ENCODE data around the gene ROBO4.

ROBO4 gene

DNA sequence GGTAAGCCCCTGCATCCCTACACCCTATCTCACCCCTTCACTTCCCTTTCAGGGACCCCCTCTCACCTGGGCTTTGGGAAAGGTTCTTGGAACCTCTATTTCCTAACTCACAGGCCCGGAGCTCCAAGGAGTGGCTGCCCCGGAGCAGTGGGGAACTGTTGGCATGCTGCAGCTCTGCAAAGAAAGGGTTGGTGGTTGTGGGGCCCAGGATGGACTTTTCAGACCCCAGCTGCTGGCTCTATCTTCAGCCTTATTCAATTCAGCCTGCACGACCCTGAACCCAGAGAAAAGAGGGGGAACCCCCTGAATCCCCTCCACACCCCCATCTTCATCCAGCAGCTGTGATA, 10.0 kb downstream of the ROBO4 start:
- no peak for DNase-seq

DNA sequence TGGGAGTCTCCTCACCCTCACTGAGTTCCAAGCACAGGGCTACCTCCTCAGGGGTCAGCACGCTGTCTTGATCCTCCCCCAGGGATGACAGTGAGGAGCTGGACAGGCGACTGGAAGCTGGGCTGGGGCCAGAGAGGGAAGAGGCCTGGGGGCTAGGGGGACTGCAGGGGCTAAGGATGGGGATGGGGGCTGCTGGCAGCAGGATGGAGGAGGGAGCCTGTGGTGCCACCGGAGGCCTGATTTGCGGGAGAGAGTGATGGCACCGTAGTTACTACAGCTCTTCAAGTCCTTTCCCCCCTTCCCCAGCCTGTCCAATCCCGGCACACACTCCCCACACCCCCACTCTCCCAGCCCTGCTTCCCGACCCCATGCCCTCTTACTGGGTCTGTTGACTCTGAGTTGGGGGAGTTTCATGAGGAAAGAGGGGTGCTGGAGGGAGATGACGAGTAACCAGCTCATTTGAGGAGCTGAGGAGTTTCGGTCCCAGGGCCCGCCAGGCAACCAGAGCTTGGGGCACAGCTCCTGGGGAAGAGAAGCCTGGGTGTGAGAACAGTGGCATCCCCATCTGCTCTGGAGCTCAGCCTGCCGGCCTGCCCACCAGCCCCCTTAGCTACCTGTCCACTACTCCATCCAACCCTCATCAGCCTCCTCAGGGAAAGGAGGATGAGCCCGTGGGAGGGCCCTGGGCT, 10.5 kb downstream of the ROBO4 start:
- DNase-seq: no peak

DNA sequence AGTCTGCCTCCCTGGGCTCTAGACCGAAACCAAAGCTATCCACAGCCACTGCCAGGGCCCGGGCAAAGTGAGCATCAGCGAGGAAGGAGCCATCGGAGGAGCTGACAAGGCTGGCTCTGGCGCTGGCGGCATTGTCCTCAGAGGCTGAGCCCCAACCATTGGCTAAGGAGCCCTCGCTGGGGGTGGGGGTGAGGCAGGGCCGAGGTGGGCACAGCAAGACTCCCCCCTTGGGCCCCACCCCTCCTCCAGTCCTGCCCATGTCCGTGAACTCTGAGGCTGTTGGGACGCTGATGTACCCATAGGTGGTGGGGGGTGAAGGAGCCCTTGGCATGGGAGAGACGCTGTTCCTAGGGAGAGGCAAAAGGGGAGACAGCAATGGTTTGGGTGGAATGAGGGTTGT, 11.2 kb downstream of the ROBO4 start:
- no peak for DNase-seq

DNA sequence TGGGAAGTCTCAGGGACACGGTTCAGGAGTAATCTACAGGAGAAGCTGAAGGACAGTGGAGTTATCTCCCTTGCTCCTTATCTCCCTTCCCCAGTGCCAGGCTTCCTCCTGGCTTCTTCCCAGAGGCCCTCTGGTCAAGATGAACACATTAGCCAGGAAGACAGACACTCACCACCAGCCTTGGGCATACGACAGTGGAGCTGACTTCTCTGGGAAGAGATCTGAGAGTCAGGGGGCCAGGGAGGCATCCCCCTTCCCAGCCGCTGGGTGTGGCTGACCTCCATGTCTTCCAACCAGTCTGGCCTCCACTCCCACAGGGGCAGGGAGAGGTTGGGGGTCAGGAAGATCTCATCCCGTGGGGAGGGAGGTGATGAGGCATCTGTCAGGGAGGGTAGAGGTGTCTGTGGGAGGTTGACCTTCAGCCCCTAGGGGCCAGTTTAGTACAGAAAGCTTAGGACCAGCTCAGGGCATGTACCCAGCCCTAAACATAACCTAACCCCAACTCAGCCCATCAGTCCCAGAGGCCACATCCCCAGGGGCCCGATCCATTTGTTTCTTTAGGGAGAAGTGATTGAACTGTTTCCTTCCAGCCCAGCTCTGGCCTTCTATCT, 12.7 kb downstream of the ROBO4 start:
- no peak for DNase-seq

DNA sequence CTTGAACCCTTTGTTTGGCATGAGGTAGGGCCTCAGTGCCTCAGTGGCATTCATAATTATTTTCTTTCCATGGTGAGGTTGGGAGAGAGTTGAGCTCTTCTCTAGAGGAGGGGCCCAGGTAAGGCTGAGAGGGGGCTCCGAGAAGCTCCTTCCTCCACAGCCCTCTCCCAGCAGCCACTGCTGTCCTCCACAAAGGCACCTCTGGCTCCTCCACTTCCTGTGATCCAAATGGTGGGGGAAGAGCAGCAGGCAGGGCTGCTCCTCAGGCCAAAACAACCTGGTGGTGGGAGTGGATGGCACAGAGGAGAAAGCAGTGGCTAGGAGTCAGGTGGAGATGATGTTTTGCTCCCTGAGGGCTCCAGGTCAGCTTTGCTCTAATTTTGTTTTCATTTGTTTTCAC, 13.3 kb downstream of the ROBO4 start:
- DNase-seq: no peak

DNA sequence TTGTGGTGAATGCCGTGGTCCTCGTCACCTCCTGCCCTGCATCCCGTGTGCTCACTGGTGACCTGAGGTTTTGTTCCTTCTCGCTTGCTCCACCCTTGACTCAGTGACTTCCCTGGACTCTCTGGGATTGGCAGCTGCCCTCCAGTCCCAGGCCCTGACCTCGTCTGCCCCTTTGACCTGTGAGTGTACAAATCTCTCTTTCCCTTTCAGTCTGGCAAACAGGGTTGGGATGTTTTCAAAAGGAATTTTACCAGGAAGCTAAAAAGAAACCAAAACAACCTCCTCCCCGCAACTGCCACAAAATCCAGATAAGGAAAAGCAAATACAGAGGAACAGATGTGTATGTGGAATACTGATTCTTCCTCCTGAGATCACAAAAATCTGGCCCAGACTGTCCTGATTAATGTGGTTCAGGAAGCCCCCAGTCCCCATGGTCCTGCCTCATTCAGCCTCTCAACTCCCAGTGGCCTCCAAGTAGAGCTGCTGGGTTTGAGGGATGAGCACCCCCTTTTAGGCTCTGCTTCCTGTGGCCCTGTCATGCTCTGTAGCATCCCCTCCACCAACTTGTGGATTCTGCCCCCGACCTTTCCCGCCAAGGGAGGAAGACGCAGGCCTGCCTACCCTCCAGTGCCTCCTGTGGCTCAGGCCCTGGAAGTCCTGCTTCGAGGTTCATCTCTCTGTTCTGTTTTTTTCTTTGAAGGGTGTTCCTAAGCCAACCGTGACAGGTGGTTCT, 15.2 kb downstream of the ROBO4 start:
- no peak for DNase-seq

DNA sequence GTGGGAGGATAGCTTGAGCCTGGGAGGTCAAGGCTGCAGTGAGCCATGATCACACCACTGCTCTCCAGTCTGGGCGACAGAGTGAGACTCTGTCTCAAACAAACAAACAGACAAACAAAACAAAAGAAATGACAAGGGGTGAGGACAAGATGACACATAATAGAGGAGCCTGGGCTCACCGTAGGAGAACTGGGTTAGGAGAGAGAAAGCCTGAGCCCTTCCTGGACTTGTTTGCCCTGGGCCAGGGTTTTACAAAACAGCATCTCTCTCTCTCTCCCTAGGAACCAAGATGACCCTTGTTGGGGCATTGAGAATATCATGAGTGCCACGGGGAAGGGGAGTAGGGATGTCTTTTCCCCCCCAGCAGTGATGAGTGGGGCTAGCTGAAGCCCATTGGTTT, 16.7 kb downstream of the ROBO4 start:
- DNase-seq: no peak

DNA sequence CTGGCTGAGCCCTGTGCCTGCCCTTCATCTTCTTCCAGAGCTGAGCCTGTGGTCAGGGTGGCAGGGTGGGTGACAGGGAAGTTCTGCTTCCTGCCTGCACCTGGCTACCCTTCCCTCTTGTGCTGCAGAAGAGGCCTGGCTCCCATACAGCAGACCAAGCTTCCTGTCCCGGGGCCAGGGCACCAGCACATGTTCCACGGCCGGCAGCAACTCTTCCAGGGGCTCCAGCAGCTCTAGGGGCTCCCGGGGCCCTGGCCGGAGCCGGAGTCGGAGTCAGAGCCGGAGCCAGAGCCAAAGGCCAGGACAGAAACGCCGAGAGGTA, 17.4 kb downstream of the ROBO4 start:
- no peak for DNase-seq

DNA sequence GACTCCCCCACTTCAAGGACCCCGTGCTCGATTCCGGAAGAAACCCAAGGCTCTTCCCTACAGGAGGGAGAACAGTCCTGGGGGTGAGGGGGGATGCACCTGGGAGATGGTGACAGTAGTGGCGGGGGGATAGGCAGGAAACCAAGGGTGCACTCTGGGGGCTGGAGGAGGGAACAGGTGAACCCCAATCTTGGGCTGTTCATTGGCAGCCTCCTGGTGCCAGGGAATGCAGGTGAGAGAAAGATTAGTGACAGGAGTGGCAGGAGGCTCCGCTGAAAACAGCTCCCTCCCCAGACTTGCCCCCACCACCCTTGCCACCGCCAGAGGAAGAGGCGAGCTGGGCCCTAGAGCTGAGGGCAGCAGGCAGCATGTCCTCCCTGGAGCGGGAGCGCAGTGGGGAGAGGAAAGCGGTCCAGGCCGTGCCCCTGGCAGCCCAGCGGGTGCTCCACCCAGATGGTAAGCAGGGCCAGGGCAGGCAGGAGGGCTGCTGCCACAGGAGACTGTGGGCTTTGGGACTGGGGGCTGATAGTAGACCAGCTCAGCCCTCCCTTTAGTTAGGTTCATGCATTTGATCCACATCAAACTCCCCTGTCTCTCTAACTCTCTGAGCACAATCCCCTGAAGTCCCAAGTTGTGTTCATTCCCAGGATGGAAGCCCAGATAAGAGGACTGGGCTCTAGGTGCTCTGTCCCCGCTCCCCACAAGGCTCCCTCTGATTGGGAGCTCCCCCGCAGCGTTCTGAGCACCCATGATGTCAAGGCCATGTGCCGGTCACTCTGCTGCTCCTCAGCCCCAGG, 18.0 kb downstream of the ROBO4 start:
- DNase-seq: no peak

DNA sequence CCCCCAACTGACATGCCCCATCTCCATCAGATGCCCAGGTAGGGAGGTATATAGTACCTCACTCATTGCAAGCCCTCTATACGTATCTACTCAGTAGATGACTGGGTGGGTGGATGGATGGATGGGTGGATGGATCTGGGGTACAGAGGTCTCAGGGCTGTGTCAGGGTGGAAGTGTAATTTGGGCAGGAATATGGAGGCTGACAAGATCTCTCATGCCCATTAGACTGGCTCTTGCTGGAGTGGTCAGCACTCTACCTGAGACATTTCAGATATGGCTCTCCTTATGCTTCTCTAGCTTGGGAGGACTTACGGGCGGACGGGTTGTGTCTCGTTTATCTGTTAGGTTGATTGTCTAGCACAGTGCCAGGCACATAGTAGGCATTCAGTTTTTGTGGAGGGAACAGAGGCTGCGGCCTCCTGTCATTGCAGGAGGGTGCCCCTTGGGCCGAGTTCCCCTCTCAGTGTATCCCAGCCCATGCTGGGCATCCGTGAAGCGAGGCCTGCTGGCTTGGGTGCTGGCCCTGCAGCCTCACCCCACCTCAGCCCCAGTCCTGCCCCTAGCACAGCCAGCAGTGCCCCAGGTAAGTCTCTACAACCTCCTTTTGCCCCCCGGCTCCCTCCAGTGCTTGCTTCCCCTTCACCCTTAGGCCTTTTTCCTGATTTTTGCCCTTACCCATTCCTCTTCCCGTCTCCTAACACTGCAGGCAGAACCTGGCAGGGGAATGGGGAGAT, 18.7 kb downstream of the ROBO4 start:
- no peak for DNase-seq

DNA sequence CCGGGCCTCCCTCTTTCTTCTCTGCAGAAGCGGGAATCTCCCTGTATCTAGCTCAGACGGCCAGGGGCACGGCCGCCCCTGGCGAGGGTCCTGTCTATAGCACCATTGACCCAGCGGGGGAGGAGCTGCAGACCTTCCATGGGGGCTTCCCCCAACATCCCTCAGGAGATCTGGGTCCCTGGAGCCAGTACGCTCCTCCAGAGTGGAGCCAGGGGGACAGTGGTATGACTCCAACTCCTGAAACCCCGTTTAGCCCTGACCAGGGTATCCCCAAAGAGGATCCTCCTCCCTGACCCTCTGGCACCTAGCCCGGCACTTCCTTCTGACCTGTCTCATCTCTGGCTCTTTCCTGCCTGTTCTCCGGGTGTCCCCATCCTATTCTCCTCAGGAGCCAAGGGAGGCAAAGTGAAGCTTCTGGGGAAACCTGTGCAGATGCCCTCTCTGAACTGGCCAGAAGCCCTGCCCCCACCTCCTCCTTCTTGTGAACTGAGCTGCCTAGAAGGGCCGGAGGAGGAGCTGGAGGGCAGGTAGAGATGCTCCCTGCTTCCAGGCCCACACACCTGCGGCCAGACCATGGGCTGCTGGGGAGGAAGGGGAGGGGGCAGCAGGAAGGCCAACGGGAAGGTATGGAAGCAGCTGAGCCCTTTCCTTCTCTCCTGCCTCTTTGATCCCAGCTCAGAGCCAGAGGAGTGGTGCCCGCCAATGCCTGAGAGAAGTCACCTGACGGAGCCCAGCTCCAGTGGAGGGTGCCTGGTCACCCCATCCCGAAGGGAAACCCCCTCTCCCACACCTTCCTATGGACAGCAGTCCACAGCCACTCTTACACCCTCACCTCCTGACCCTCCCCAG, 19.5 kb downstream of the ROBO4 start:
- no peak for DNase-seq

DNA sequence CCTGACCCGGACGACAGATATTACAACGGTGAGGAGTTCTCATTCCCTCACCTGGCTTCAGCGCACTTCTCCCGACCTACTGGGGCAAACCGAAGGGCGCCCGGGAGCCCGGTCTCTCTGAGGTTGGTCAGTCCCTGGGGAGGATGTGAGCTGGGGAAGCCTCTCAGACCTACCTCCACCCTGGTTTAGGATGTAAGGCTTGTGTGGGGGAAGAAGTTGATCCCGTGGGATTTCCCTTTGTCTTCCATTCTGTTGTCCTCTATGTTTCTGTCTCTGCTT, 20.1 kb downstream of the ROBO4 start:
- no peak for DNase-seq

DNA sequence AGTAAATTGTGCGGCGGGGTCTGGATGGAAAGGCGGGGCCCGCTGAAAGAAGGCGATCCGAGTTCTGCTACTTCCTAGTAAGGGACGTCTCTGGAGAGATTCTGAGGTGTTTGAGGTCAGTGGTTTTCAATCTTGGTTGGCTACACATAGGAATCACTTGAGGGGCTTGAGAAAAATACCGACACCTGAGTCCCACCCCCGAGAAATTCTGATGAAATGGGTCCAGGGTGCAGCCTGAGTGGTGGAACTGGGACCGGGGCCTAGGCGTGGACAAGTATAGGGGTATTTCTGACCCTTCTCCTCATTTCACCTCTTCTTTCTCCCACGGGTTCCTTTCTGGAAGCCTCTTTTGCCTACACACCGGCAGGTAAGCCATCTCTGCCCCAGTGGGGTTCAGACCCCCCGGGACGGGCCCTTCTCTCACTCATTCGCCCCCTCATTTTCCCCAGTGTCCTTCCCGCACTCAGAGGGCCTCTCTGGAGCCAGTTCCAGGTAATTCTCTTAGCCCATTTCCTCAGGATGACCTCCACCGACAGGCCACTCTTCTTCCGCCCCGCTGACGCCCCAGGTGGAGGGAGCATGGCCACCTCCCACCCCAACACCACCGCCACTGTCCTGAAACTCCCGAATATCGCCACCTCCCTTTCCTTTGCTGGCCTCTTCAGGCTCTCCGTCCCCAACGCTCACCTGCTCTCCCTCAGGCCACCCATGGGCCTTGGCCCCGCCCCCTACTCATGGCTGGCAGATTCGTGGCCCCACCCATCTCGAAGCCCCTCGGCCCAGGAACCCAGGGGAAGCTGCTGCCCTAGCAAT, 20.6 kb downstream of the ROBO4 start:
- no peak for DNase-seq

DNA sequence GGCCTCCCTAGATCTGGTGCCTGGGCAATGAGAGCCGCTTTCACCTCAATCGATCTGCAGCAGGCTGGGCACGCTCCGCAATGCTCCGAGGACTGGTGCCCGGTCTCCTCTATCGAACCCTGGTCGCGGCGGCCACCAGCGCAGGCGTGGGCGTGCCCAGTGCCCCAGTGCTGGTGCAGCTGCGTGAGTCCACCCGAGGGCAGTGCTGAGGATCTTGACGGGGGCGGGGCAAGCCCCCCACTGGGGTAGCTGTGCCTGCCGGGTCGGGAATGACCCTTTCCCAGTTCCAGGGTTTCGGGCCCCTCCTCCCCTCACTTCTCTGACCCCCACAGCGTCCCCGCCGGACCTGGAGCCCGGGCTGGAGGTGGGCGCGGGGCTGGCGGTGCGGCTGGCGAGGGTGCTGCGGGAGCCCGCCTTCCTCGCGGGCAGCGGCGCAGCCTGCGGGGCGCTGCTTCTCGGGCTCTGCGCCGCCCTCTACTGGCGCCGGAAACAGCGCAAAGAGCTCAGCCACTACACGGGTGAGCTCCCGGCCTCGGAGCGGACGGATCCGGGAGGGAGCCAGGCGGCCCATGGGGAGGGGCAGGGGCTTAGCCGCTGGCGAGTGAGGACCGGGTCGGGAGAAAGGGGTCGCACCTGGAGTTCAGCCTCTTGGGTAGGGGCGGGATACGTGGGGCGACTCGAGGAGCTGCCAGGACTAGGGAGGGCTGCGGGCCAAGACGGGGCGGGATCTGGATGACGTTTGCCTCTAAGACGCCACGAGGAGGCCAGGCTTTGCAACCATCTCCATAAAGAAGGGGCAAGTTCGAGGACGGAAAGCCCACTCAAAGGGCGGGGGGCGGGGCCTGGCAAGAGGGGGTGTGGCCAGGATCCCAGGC, 21.5 kb downstream of the ROBO4 start:
- peak; percentile 78 to 83 for DNase-seq

DNA sequence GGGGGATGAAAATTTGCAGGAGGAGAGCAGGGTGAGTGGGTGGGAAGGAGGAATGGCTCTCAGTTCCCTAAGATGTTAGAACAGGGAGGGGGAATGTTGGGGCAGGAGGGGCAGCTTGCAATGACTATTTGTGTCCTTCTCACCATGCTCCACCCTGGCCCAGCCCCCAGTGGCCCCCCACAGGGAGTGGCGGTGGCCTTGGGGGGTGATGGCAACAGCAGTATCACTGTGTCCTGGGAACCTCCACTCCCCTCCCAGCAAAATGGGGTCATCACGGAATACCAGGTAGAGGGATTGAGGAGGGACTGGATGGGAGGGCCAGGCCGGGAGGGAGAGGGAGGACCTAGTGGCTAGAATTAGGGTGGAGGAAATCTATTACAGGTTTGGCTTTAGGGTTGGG, 22.3 kb downstream of the ROBO4 start:
- no peak for DNase-seq

DNA sequence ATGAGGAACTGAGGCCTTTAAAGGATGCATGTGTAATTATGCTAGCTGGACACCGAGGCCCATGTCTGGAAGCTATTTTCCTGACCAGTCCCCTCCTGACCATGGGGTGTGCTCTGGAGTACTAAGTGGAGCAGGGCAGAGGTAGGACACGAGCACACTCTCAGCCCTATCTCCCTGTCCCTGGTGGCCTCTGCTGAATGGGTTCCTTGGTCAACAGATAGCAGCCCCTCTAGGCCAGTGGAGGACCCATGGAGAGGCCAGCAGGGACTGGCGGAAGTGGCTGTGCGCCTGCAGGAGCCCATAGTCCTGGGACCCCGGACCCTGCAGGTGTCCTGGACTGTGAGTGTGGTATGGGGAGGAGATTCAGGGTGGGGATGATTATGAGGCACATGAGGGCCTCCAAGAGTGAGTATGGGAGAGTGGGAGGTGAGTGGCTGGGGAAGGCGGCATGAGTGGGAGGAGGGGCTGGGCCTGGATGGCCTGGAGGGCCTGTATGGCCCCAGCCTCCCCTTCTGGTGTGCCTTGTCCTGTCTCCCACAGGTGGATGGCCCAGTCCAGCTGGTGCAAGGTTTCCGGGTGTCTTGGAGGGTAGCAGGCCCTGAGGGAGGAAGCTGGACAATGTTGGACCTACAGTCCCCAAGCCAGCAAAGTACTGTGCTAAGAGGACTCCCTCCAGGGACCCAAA, 23.0 kb downstream of the ROBO4 start:
- no peak for DNase-seq

DNA sequence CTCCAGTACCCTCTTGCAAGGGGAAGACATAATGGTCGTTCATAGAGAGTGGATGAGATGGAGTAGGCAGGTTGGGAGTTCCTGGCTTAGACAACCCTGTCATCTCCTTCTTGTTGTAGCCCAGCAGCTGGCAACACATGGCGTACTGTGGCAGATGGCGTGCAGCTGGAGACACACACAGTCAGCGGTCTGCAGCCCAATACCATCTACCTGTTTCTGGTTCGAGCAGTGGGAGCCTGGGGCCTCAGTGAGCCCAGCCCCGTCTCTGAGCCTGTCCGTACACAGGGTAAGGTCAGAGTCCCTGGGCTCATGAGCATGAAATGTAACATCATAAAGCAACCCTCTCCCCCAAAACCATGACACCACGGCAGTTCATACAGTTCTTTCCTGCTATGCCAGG, 23.7 kb downstream of the ROBO4 start:
- DNase-seq: no peak

DNA sequence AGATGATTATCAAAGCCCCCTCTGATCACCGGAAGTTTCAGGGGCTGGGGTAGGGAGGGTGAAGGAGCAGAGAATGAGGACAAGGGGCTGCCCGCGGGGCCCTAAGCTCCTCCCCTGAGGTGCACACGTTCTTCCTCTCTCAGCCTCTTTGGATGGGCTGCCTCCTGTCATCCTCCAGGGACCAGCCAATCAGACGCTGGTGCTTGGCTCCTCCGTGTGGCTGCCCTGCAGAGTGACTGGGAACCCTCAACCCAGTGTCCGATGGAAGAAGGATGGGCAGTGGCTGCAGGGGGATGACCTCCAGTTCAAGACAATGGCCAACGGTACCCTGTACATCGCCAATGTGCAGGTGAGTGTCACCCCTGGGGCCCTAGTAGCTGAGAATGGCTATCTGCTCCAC, 24.9 kb downstream of the ROBO4 start:
- DNase-seq: no peak

DNA sequence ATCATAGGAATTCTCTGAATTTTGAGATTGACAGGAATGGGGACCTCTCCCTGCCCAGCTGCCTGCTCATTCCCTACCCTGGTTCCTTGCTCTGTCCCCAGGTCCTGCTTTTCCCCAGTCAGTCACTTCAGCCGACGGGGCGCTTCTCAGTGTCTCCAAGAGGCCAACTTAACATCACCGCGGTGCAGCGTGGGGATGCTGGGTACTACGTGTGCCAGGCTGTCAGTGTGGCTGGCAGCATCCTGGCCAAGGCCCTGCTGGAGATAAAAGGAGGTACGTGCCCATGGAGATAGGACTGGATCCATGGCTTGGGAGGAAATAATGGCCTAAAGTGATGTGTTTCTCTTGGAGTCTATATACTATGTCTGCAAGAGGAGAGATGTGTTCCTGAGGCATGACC, 25.4 kb downstream of the ROBO4 start:
- no peak for DNase-seq

DNA sequence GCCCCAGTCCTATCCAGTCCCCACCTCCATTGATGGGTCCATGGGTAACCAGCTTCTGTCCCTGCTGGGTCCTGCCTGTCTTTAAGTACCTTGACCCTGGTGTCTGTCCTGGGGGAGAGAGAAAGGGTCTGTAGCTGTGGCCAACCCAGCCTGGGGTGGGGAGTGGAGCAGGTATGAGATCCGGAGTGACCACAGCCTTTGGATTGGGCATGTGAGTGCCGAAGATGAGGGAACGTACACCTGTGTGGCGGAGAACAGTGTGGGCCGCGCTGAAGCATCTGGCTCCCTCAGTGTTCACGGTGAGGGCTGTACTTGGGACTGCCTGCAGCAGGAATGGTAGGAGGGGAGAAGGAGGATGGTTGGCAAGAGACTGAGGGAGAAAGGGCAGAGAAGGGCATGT, 27.2 kb downstream of the ROBO4 start:
- DNase-seq: no peak

Data from activated CD4-positive, alpha-beta T cell treated with anti-CD3 and anti-CD28 coated beads, Interleukin-2, amount 50 U/mL, for 48 hours (primary cell).